Stimulated activated CD4-positive, alpha-beta T cell treated with anti-CD3 and anti-CD28 coated beads, Interleukin-4, amount 100 ng/mL, for 48 hours (primary cell): Measurements from ENCODE around the gene CHCHD6.
A peak's percentile ranks its signal among the peaks of the same experiment; 100 is the strongest.

Source experiments
- DNase-seq, 2 donors: peaks; one replicate each; pipeline ENCODE4 v3.0.0-alpha.2; 2020; ENCODE audit warnings: low read depth in 2 of 2

Gene CHCHD6

DNA sequence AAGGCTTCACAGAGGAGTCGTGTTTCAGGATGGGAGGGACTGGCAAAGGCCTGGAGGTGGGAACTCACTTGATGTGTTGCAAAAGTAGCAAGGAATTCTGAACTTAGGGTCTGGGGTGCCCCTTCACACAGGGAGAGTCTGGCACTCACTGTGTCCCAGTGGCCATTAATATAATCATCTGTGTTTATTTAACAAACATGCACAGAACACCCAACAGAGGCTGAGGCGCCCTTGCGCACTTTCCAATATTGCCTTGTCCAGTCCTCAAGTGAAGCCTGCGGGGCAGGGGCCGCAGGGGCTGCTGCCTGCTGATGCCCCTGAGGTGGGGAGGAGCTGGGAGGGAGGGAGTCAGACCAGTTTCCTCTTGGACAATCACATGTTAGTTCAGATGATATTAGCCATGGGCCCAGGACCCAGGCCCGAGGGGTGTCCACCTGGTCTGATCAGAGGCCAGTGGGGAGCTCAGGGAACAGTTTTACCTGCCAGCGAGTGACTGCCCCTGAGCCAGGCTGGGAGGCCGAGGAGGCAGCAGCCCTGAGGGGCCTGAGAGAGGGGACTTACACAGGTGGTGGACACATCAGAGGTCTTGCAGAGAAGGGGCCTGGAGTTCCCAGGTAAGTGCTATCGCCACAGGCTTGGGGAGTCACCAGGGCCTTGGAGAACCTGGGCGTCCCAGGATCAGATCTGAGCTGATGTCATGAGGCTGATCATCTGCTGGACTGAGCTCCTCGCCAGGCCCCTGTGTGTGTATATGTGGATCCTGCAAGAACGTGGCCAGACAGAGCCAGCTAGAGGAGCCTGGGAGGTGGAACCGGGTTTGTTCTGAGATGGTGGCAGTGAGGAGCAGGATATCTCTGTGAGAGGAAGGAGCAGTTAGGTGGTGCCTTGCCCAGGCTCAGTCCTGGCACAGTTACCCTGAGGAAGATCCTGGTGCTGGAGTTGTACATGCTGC lies 35.3 kb upstream of the CHCHD6 start:
- no peak for DNase-seq

DNA sequence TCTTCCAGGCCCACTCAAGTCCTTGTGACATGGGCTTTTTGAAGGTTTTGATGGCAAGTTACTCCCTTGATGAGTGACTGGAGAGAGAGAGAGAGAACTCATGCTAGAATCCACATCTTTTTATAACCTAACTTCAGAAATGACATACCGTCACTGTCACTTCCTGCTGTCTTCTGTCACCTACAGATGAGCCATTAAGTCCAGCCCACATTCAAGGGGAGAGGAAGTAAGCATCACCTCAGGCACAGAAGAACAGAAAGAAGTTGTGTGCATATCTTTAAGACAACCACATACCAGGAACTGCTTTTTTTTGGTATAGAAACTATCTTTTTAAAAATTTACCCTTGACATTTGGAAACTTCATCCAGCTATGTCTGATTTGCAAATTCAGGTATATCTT lies 32.5 kb upstream of the CHCHD6 start:
- DNase-seq = no peak

DNA sequence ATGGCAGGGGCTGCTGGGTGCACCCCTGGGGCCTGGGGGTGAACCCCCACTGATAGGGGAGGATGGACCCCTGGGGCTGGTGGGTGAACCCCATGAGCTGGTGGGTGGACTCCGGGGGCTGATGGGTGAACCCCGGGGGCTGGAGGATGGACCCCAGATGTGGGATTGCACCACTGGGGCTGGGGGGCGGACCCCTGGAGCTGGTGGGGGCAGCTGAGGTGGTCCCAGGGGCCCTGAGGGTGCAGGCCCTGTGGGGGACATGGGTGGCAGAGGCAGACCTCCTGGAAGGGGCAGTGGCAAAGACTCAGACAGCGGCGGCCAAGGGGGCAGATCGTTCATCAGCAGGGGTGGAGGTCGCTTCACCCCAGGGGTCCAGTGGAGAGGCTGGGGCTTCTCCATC lies 31.7 kb upstream of the CHCHD6 start:
- DNase-seq = no peak

DNA sequence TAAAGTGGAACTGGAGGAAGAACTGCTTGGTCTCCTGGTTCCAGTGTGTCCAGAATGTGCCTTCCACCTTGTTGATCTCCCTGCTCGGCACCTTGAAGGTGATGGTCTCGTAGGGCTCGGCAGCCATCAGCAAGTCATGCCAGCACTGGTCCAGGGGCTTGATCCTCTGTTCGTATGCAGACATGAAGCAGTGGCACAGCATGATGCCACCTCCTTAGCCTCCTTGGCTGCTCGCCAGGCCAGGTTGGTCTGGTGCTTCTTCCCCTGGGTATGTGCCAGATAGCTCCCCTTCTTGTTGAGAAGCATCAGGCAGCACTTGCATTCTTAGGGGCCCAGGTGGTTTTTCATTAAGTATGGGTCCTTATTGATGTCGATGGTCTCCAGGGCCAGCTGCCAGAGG lies 31.3 kb upstream of the CHCHD6 start:
- no peak for DNase-seq

DNA sequence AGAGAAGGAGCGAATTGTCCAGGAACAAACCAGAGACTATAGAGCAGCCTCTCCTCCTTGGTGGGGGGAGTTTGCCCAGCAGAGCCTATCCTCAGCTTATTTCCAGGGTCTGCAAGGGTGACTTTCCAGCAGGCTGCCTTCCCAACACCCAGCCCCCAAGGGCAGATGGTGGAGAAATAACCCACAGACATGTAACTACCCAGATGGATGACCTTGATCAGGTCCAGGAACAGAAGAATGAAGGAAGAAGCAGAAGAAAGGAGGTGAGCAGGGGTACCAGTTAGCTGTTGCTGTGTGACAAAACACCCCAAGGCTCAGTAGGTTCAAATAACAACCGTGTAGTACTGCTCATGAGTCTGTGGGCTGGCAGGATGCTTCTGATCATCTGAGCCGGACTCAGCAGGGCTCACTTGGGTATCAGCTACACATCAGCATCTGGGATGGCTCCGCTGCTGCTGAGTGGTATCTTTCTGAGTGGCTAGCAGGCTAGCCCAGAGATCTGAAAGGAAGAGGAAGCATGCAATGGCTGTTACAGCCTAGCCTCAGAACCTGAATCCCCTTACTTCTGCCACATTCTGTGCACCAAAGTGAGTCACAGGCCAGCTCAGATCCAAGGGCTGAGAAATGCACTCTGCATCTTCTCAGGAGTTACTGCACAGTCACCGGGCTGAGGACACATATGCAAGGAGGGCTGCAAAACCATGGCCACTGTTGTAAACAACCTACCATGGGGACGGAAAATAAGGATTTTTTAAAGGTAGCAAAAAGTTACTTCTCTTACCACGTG lies 26.9 kb upstream of the CHCHD6 start:
- no peak for DNase-seq

DNA sequence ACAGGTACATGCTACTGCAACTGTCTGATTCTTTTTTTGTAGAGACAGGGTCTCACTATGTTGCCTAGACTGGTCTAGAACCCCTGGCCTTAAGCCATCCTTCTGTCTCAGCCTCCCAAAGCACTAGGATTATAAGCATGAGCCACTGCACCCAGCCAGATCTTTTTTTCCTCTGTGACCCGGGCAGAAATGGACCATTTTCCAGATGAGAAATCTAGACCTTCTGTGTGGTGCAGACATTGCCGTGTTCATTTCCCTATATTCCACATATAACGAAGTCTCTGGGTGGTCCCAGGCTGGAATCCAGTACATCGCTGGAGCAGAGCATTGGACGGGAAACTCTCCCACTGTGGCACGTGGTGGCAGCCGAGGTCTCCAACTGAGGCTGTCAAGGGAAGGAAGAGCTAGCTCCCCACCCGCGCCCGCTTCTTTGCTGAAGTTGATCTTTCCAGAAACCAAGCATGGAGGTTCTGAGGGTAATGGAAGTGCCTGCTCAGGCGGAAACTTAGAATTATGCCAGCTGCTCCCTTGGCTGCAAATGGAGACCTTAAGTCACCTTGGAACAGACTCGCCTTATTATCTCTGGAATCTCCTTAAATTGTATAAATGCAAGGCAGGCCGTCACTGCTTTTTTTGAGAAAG lies 26.1 kb upstream of the CHCHD6 start:
- DNase-seq = no peak

DNA sequence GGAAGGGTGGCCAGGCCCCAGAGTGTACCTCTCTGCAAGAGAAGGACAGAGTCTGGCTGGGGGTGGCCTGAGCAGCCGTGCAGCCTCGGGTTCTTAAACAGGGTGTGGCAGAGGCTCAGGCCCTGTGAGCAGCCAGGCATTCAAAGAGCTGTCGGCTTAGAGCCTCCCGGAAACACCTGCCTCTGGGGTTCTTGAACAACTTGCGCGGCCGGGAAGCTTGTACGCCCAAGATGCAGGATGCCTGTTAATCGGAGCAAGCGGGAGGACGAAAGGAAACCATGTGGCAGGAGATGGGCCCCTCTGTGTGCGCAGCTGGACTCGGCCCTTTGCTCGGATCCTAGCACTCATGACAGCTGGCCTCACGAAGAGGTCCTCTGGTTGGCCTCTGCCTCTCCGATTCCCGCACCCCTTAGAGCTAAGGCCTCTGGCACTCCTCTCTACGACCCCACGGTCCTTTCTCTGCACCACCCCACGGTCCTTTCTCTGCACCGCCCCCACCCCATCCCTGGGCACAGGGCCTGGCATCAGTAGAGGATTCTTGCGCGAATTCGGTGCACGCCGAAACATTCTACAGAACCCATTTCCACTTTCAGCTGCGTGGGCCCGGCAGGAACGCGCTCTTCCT lies 25.2 kb upstream of the CHCHD6 start:
- no peak for DNase-seq

DNA sequence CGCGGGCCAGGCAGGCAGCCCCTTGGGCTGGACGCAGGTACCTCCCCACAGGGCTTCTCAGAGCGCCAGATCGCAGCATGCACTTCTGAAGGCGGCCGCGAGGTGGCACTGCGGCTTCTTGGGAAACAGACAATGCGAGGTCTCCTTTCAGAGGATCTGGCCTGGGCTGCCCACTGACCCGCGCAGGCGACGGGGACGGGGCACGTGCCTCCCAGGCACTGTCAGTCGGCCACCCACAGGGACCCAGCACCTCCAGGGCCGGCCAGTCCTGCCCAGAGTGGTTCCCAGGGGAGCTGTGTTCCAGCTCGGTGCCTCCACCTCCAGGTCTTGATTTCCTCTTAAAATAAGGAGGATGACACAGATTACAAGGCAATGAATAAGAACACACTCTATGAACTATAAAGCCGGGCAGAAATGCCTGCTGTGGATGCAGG lies 24.7 kb upstream of the CHCHD6 start:
- DNase-seq = peak; percentile 70 to 82

DNA sequence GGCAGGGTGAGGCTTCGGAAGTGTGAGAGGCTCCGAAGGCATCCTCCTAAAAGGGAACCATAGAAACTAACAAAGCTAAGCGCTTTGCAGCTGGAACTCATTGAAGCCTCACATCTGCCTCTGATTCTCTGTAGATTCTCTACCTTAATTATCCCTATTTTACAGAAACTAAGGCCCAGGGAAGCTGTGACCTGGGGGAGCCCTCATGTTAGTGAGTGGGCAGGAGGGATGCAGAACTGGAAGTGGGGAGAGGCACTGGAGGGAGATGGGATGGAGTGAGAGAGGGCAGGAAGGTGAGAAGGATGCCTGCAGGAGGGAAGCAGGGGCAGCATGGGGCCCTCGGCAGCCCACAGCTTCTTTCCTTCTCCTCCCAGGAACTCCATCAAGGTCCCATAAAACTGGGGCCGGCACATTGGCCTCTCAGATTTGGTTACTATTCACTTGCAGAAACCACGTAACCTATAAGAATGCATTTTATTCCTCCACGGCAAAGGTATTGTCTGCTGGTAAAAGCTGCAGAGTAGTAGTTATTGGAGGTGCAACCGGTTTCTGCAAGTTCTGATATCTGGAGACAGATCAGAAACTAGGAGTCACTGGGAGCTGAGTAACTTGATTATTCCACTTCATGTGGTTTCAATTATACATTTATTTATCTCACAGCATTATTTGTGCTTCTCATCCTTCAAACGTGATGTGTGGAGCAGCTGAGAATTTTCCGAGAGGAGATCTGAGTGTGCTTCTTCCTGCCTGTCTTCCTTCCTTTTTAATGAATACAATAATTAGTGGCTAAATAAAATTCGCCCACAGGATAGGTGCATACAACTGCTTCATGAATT lies 24.0 kb upstream of the CHCHD6 start:
- DNase-seq = no peak

DNA sequence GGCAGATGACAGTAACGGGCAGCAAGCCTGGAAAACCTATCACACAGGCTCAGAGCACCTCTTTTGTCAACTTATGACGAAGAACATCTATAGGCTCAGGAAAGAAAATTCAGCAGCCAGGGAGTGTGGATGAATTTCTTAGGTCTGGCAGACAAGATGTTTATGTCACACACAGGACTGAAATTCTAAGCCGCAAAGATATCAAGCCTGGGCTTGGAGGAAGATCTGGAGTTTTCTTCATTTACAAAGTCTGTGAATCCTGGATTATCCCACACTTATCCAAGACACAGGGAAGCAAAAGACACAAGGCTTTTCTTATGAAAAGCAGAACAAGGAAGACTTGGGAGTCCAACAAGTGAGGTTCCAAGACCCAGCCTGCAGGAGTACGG lies 23.4 kb upstream of the CHCHD6 start:
- DNase-seq = no peak

DNA sequence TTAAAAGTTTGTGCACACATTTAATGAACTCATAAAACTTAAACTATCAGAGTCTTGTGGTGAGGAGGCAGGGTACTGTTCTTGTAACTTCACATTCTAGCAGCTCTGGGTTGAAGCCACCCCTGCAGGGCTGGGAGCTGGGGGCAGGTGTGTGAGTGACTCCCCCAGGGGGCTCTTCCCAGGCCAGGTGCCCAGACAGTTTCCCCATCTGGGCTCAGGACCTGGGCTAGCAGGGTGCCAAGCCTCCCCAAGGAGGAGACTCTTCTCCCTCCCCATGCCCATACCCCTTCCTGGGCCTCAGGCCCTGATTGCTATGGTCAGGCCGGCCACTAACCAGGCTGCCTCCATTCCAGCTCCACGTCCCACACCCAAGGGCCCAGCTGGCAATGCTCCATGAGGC lies 22.0 kb upstream of the CHCHD6 start:
- no peak for DNase-seq

DNA sequence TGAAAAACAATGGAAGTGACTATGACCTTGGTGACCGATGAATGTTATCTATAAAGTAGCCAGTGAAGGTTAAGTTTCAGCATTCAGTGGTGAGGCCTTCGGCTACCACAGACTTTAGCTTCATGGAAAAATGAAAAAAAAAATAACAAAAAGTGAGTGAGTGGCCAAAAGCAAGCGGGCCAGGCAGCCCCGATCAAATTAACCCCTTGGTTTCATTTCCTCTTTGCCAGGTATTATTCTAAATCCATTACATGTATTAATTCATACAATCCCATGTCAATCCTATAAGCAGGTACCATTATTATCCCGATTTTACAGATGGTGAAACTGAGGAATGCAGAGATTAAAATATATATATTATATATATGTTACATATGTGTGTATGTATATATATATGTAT lies 21.0 kb upstream of the CHCHD6 start:
- DNase-seq = no peak

DNA sequence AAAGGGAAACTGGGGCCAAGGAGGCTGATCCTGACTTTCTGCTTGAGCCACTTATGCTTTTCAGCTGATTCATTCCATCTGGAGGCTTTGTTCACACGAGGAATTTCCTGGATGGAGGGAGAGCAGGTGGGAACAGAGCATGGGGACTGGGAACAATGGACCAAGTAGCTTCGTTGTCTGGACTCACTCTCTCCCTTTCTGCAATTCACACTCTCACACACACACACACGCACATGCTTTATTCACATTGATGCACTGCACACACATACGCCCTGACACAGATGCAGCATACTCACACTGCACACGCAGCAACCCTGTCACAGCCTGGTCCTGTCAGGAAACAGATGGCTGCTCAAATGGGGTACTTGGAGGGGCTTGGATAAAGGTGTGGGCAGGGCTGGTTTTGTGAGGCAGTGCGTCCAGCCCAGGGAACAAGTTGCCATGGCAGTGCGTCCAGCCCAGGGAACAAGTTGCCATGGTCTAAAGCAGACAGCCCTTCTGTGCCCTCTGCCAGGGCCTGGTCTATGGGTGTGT lies 19.8 kb upstream of the CHCHD6 start:
- DNase-seq = no peak

DNA sequence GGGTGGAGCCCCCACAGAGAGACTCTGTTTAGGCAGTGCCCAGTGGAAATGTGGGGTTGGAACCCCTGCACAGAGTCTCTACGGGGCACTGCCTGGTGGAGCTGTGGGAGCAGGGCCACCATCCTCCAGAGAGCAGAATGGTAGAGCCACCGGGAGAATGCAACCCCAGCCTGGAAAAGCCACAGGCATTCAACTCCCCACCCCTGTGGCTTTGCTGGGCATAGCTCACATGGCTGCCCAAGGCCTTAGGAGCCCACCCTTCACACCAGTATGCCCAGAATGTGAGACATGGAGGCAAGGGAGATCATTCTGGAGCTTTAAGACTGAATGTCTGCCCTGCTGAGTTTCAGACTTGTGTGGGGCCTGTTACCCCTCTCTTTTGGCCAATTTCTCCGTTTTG lies 19.0 kb upstream of the CHCHD6 start:
- no peak for DNase-seq

DNA sequence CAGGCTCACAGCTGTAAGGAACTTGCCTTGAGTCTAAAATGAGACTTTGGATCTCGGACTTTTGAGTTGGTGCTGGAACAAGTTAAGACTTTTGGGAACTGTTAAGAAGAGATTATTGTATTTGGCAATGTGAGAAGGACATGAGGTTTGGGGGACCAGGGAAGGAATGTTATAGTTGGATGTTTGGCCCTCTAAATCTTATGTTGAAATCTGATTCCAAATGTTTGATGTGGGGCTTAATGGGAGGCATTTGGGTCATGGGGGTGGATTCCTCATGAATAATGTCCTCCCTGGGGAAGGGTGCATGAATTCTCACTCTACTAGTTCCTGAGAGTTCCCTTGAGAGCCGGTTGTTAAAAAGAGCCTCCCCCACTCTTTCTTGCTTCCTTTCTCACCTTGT lies 18.5 kb upstream of the CHCHD6 start:
- DNase-seq = no peak

DNA sequence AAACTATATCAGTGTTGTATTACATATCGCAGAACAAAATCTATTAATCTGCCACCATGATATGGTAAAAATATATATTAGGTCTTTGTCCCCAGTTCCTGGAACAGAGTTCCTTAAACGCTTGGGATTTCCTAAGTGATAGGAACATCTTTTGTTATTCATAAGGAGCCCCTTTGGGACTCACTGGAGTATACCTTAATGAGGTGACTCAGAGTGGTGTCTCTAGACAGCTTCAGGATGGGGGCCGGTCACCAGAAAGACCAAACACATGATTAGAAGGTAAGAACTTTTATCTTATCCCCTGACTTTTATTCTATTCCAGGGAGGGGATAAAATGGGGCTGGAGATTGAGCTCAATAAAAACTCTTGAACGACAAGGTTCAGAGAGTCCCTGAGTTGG lies 12.3 kb upstream of the CHCHD6 start:
- DNase-seq = no peak

DNA sequence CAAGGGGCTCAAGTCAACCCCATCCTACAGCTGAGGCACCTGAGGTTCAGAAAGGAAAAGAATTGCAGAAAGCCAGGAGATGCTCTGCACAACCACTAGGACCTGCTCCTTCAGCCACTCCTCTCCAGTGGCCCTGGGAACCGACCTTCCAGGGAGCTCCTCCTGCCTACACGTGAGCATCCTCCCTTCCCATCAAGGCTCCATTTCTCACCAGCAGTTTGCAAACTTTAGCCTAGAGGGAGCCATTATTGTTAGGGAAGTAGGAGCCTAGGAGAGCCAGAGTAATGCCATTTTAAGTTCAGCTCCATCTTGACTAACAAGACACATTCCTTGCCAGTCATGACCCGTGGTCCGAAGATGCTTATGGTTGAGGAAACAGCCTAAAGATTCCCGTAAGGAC lies 11.2 kb upstream of the CHCHD6 start:
- no peak for DNase-seq

DNA sequence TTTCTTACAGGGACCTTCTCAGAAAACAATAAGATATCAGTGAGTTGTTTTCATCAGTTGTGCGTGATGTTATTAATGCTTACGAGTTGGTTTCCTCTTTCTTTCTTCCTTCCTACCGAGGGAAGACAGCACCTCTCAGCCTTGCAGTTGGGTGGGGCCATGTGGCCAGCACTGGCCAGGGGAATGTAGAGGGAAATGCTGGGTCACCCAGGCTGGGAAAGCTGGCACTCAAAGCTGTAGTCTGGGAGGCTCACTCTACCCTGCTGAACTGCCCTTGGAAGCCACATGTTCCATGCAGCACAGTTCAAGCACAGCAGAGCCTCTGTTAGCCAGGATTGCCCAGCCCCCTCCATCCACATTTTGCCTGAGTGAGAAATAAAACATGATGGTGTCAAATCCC lies 10.1 kb upstream of the CHCHD6 start:
- no peak for DNase-seq

DNA sequence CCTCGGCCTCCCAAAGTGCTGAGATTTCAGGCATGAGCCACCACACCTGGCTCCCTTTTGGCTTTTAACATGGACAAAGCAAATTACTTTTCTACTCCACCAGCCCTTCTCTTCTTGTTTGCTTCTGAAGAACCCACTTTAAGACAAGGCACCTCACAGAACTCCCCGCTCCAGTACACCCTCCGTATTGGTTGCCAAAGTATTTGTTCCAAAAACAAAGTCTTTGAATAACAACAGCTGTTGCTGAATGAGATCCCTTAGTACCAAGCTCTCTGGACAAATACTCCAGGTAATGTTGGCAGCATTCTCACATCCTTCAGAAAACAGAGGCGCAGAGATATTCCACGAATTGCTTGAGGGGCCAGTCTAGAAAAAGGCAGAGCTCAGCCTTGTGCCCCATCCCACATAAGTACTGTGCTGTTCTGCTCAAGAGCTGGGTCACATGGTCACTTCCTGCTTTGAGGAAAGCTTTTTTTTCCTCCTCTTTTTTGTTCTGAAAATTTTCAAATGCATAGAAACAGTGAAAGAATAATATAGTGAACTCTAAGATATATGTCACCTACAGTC lies 7.3 kb upstream of the CHCHD6 start:
- DNase-seq = no peak

DNA sequence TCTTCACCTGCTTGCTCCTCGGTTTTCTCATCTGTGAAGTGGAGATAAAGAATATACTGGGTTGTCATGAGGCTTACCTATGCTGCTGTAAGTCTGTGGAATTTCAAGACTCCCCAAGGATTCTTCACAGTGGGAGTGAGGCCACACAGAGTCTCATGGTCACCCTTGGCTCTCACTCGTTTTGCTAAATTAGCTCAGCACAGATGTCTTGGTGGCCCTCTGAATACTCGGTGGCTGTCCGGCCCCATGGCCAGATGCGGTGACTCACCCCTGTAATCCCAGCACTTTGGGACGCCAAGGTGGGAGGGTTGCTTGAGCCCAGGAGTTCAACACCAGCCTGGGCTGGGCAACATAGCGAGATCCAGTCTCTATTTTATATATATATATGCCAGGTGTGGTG lies 5.0 kb upstream of the CHCHD6 start:
- DNase-seq = no peak
